A673 (cell line): ENCODE results near the gene GLIPR1.

Experiments
- EZH2 ChIP-seq: fragments of 200-600 bp; sonication (generic); IDR thresholded peaks from 2 replicates; pipeline ENCODE4 v1.6.1; 2017; ENCODE audit warnings: borderline replicate concordance, low read depth, mild to moderate bottlenecking, mixed read lengths, antibody characterized with exemption, low read length; ENCODE audit not compliant: poor library complexity, severe bottlenecking
- TF ChIP-seq, protein P1 (sequence below): fragments of 300-800, 200-600 bp; sonication (generic); conservative IDR thresholded peaks from 2 replicates; pipeline ENCODE4 v1.5.1; 2017; ENCODE audit warnings: low read depth, mild to moderate bottlenecking, antibody characterized with exemption, low read length, moderate library complexity, mixed read lengths

DNA sequence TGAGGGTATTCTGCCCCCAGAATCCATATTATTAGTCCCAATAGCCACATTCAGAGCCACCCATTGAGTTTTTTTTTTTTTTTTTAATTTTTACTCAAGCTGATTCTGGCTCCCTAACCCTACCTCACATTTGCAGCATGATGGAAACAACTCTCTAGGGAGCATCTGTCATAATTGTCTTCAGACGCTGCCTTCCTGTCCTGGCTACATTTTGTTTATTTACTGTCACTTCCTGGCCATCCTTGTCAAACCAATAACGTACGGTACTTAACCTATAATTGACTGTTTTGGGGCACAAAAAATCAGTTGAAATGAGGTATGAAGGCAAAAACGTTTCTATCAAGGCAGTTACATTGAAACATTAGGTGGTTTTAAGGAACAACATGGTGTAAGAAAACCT, 2.1 kb downstream of the GLIPR1 start:
- TF ChIP-seq, protein P1, sequence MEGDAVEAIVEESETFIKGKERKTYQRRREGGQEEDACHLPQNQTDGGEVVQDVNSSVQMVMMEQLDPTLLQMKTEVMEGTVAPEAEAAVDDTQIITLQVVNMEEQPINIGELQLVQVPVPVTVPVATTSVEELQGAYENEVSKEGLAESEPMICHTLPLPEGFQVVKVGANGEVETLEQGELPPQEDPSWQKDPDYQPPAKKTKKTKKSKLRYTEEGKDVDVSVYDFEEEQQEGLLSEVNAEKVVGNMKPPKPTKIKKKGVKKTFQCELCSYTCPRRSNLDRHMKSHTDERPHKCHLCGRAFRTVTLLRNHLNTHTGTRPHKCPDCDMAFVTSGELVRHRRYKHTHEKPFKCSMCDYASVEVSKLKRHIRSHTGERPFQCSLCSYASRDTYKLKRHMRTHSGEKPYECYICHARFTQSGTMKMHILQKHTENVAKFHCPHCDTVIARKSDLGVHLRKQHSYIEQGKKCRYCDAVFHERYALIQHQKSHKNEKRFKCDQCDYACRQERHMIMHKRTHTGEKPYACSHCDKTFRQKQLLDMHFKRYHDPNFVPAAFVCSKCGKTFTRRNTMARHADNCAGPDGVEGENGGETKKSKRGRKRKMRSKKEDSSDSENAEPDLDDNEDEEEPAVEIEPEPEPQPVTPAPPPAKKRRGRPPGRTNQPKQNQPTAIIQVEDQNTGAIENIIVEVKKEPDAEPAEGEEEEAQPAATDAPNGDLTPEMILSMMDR = no peak
- no peak for TF ChIP-seq EZH2
